Hematopoietic multipotent progenitor cell treated with erythropoietin and hydrocortisone succinate and interleukin-3 and kit ligand, for 8 days (in vitro differentiated cells): ENCODE measurements around the gene USP17L5.
"Not testable (repeated sequence)": the region's sequence is repeated elsewhere in the genome, so short reads cannot be mapped to it uniquely, and the experiment has no call there.

ENCODE experiments used
- DNase-seq: peaks from one replicate; pipeline ENCODE4 v3.0.0-alpha.2; 2015

Gene USP17L5, protein sequence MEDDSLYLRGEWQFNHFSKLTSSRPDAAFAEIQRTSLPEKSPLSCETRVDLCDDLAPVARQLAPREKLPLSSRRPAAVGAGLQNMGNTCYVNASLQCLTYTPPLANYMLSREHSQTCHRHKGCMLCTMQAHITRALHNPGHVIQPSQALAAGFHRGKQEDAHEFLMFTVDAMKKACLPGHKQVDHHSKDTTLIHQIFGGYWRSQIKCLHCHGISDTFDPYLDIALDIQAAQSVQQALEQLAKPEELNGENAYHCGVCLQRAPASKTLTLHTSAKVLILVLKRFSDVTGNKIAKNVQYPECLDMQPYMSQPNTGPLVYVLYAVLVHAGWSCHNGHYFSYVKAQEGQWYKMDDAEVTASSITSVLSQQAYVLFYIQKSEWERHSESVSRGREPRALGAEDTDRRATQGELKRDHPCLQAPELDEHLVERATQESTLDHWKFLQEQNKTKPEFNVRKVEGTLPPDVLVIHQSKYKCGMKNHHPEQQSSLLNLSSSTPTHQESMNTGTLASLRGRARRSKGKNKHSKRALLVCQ

DNA sequence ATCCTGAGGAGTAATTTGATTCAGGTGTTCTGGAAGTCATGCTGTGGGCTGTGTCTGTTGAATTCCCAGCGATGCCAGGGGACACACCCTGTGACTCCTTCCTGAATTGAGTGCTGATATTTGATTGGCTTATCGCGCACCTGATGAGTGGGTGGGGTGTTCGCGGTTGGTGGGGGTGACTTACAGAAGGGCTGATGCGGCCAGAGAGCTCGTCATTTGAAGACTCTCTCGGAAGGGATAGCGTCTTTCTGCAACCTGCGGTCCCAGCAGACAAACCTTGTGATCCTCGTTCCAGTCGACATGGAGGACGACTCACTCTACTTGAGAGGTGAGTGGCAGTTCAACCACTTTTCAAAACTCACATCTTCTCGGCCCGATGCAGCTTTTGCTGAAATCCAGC lies at the start of gene USP17L5:
Gene USP17L5, plus strand, starts transcription at position 301 of the 400 bp plus-strand sequence. Its CDS starts 0 bp downstream, at position 301.
- DNase-seq: not testable (repeated sequence)

DNA sequence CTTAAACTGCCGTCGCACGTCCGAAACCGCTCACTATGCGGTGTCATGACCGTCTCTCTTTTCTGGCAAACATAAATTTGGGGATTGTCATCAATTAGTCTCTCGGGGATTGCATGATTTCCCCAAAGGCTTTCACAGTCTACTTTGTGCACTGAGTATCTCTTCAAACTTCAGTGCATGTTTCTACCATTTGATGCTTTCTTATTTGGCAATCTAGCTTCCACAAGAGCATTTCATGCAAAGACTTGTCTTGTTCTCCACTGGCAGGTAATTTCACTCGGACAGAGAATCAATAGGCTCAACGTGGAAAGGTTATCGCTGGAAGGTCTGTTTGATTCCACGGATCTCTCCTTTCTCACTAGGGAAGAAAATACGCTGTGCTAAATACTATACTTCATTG lies 15.0 kb upstream of the USP17L5 start:
- DNase-seq: not testable (repeated sequence)

DNA sequence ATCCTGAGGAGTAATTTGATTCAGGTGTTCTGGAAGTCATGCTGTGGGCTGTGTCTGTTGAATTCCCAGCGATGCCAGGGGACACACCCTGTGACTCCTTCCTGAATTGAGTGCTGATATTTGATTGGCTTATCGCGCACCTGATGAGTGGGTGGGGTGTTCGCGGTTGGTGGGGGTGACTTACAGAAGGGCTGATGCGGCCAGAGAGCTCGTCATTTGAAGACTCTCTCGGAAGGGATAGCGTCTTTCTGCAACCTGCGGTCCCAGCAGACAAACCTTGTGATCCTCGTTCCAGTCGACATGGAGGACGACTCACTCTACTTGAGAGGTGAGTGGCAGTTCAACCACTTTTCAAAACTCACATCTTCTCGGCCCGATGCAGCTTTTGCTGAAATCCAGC lies 14.3 kb upstream of the USP17L5 start, which contains the start of gene USP17L24:
Gene USP17L24, plus strand, starts transcription at position 301 of the 400 bp plus-strand sequence. Its CDS starts 0 bp downstream, at position 301.
- not testable (repeated sequence) for DNase-seq

DNA sequence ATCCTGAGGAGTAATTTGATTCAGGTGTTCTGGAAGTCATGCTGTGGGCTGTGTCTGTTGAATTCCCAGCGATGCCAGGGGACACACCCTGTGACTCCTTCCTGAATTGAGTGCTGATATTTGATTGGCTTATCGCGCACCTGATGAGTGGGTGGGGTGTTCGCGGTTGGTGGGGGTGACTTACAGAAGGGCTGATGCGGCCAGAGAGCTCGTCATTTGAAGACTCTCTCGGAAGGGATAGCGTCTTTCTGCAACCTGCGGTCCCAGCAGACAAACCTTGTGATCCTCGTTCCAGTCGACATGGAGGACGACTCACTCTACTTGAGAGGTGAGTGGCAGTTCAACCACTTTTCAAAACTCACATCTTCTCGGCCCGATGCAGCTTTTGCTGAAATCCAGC lies 9.6 kb upstream of the USP17L5 start, which contains the start of gene USP17L25:
Gene USP17L25, plus strand, starts transcription at position 301 of the 400 bp plus-strand sequence. Its CDS starts 0 bp downstream, at position 301.
- DNase-seq: not testable (repeated sequence)

DNA sequence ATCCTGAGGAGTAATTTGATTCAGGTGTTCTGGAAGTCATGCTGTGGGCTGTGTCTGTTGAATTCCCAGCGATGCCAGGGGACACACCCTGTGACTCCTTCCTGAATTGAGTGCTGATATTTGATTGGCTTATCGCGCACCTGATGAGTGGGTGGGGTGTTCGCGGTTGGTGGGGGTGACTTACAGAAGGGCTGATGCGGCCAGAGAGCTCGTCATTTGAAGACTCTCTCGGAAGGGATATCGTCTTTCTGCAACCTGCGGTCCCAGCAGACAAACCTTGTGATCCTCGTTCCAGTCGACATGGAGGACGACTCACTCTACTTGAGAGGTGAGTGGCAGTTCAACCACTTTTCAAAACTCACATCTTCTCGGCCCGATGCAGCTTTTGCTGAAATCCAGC lies 4.8 kb upstream of the USP17L5 start, which contains the start of gene USP17L26:
Gene USP17L26, plus strand, starts transcription at position 301 of the 400 bp plus-strand sequence. Its CDS starts 0 bp downstream, at position 301.
- DNase-seq: not testable (repeated sequence)

DNA sequence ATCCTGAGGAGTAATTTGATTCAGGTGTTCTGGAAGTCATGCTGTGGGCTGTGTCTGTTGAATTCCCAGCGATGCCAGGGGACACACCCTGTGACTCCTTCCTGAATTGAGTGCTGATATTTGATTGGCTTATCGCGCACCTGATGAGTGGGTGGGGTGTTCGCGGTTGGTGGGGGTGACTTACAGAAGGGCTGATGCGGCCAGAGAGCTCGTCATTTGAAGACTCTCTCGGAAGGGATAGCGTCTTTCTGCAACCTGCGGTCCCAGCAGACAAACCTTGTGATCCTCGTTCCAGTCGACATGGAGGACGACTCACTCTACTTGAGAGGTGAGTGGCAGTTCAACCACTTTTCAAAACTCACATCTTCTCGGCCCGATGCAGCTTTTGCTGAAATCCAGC lies 4.6 kb downstream of the USP17L5 start, which contains the start of gene USP17L27:
Gene USP17L27, plus strand, starts transcription at position 301 of the 400 bp plus-strand sequence. Its CDS starts 0 bp downstream, at position 301.
- not testable (repeated sequence) for DNase-seq

DNA sequence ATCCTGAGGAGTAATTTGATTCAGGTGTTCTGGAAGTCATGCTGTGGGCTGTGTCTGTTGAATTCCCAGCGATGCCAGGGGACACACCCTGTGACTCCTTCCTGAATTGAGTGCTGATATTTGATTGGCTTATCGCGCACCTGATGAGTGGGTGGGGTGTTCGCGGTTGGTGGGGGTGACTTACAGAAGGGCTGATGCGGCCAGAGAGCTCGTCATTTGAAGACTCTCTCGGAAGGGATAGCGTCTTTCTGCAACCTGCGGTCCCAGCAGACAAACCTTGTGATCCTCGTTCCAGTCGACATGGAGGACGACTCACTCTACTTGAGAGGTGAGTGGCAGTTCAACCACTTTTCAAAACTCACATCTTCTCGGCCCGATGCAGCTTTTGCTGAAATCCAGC lies 9.4 kb downstream of the USP17L5 start, which contains the start of gene USP17L28:
Gene USP17L28, plus strand, starts transcription at position 301 of the 400 bp plus-strand sequence. Its CDS starts 0 bp downstream, at position 301.
- DNase-seq: not testable (repeated sequence)

DNA sequence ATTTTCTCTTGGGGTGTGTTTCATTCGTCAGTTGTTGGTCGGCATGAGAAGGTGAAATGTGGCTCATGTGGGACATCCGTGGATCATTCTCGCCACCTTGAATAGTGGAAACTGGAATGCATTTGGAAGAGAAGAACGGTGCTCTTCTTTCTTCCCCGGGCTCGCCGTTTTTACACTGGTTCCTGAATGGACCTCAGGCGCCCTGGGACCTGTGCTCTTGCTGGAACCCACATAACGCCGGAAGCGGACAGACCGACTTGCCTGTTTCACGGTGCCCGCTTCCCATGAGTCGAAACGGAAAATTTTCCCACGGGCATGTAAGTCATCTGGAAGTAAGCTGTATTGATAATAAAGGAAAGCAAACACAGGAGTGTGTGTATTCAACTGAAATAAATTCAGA lies 11.7 kb downstream of the USP17L5 start:
- DNase-seq: not testable (repeated sequence)

DNA sequence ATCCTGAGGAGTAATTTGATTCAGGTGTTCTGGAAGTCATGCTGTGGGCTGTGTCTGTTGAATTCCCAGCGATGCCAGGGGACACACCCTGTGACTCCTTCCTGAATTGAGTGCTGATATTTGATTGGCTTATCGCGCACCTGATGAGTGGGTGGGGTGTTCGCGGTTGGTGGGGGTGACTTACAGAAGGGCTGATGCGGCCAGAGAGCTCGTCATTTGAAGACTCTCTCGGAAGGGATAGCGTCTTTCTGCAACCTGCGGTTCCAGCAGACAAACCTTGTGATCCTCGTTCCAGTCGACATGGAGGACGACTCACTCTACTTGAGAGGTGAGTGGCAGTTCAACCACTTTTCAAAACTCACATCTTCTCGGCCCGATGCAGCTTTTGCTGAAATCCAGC lies 14.1 kb downstream of the USP17L5 start, which contains the start of gene USP17L29:
Gene USP17L29, plus strand, starts transcription at position 301 of the 400 bp plus-strand sequence. Its CDS starts 0 bp downstream, at position 301.
- DNase-seq: not testable (repeated sequence)

DNA sequence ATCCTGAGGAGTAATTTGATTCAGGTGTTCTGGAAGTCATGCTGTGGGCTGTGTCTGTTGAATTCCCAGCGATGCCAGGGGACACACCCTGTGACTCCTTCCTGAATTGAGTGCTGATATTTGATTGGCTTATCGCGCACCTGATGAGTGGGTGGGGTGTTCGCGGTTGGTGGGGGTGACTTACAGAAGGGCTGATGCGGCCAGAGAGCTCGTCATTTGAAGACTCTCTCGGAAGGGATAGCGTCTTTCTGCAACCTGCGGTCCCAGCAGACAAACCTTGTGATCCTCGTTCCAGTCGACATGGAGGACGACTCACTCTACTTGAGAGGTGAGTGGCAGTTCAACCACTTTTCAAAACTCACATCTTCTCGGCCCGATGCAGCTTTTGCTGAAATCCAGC lies 23.6 kb downstream of the USP17L5 start, which contains the start of gene USP17L30:
Gene USP17L30, plus strand, starts transcription at position 301 of the 400 bp plus-strand sequence. Its CDS starts 0 bp downstream, at position 301.
- DNase-seq: not testable (repeated sequence)

DNA sequence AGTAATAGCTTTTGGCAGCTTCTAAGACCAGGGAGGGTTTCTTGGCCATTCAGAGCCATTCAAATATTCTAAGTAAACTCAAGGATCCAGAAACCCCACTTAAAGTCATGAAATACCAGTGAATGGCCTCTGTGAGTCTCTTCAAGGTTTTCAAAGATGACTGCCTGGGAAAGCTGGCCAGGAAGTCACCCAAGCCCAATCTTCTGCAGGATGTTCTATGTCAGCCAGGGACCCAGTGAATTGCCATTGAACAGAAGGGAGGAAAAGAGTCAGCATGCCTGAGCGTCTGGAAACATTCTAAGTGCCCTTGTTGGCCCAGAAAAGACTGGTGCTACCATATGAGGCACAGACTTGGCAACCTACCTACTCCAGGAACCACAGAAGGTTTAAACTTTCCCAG lies 40.7 kb downstream of the USP17L5 start:
- DNase-seq: not testable (repeated sequence)

DNA sequence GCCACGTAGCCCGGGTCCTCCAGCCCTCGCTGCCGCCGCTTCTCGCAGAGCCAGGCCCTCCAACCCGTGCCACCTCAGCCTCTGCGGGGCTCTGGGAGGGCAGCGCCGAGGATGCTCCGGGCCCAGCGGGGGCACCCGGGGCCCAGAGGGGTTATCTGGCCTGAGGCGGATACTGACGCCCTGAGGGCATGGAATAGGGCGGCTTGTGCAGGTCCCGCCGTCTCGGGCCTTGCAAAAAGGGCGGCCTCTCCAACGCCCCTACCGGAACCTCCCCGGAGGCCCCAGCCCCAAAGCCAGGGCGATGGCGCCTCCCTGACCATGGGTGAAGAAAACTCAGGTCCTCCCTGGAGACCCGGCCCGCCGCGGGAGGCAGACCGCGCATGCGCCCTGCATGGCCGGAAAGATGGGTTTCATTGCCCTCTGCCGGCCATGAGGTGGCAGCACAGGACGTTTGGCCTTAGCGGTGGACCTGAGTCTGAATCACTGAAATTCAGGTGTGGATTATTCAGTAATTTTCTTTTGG lies 41.9 kb downstream of the USP17L5 start:
- peak; percentile 1 for DNase-seq

DNA sequence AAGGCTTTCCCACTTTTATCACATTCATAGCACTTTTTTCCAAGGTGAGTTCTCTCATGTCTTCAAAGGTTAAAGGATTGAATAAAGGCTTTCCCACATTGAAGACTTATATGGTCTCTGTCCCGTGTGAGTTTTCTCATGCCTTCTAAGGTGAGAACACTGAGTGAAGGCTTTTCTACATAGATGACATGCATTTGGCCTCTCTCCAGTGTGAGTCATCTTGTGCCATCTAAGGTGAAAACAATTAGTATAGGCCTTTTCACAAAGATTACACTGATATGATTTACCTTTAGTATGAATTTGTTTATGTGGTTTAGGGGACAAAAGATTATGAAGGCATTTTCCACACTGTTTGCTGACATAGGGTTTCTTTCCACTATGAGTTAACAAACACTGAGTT lies 44.9 kb downstream of the USP17L5 start:
- DNase-seq: no peak

DNA sequence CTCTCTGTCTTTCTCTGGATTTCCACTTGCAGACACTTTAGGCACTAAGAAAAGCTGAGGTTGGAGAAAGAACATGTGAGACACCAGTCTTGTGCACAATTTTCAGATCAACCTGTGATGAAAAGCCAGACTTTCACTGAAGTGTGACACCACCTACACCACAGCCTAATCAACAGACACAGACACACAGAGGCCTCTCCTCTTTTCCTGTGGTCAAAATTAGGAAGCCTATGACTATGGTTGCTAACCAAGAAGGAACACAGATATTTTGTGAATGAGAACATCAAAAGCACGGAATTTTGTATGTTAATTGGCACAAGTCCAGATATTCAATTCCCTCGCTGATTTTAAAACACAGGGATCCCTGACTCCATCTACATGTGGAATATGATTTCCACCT lies 49.8 kb downstream of the USP17L5 start:
- DNase-seq: not testable (repeated sequence)
